ENCODE data around the gene TNNI3K. TPM values are rescaled to one million over a fixed set of nuclear protein-coding genes. Genes with fewer than 3 reads are reported as not detected.
"Not testable (repeated sequence)": the region's sequence is repeated elsewhere in the genome, so short reads cannot be mapped to it uniquely, and the experiment has no call there.

Gene TNNI3K
- total RNA-seq, 1 experiment from 2014 or later, result not detected

DNA sequence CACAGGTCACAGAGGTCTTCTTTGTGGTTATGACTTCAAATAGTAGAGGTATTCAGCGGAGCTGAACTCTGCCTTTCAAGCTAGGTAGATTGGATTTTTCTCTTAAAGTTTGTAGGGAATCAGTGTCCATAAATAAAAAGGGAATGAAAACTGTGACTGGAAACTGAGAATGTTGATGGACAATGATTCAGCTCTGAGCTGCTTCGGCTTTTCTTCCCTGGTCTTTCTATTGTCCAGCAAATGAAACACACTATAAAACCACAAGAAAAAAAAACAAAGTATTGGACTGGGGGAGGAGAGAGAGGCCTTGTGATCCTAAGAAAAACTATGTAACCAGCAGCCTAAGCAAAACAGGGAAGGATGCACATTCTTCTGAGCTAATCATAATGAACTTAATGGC lies 11.1 kb downstream of the TNNI3K start:
- ChIA-PET CTCF (no interaction called here), POLR2A (ENCODE audit: unreplicated experiment) (no interaction called here)
- BruUV-seq (replicated peaks), result no TSS peak
- H3F3A ChIP-seq (ENCODE audit: low read length, unreplicated experiment), result no peaks in the 10 kb centered on the region
- H3K4me1 ChIP-seq (ENCODE audit: insufficient read depth, low read length), result no peaks in the 10 kb centered on the region
- H3K27me3 ChIP-seq (ENCODE audit: low read length), result peaks cover 6% of the 10 kb centered on the region; the same call in 1 of the 2 replicates
- no peaks in the 10 kb centered on the region for H3K36me3 ChIP-seq (ENCODE audit: low read depth, low read length)
- H3K4me2 ChIP-seq (ENCODE audit: low read length), result no peak overlapping the region
- H3K9ac ChIP-seq (ENCODE audit: low read length), result no peak overlapping the region
- H4K20me1 ChIP-seq (ENCODE audit: low read length), result no peaks in the 10 kb centered on the region
- H3K4me3 ChIP-seq (ENCODE audit: low read length), result no peak overlapping the region
- H2AFZ ChIP-seq (ENCODE audit: low read length), result no peak overlapping the region
- DNase-seq, result no peak
- no peaks in the 10 kb centered on the region for H3K9me2 ChIP-seq (replicated peaks; ENCODE audit: low read length)
- no peak overlapping the region for H3K27ac ChIP-seq (ENCODE audit: low read length)
- H3K79me2 ChIP-seq (ENCODE audit: low read length), result no peaks in the 10 kb centered on the region
- ATAC-seq, result peak; percentile 33
- no peak for TF ChIP-seq EZH2phosphoT487 (IDR thresholded peaks at IDR 0.05; ENCODE audit: borderline replicate concordance, low read length)
- no peak for TF ChIP-seq EZH2 (IDR thresholded peaks at IDR 0.05; ENCODE audit: low read length, unreplicated experiment)
- H3K9me3 ChIP-seq (ENCODE audit: low read length), result no peaks in the 10 kb centered on the region
- intact Hi-C loops (cut with micrococcal nuclease), result no loop called here

DNA sequence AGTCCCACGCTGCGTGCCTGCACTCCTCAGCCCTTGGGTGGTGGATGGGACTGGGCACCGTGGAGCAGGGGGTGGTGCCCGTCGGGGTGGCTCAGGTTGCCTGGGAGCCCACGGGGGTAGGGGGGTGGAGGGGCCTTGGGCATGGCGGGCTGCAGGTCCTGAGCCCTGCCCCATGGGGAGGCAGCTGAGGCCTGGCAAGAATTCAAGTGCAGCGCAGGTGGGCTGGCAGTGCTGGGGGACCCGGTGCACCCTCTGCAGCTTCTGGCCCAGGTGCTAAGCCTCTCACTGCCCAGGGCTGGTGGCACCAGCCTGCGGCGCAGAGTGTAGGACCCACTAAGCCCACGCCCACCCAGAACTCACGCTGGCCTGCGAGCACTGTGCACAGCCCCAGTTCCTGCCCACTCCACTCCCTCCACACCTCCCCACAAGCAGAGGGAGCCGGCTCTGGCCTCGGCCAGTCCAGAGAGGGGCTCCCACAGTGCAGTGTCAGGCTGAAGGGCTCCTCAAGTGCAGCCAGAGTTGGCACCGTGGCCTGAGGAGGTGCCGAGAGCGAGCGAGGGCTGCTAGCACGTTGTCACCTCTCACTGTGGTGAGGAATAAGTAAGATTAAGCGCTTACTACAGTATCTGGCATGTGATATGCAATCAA lies 12.8 kb downstream of the TNNI3K start:
- no peaks in the 10 kb centered on the region for H3F3A ChIP-seq (ENCODE audit: low read length, unreplicated experiment)
- no peaks in the 10 kb centered on the region for H4K20me1 ChIP-seq (ENCODE audit: low read length)
- no peaks in the 10 kb centered on the region for H3K36me3 ChIP-seq (ENCODE audit: low read depth, low read length)
- TF ChIP-seq, protein P1, sequence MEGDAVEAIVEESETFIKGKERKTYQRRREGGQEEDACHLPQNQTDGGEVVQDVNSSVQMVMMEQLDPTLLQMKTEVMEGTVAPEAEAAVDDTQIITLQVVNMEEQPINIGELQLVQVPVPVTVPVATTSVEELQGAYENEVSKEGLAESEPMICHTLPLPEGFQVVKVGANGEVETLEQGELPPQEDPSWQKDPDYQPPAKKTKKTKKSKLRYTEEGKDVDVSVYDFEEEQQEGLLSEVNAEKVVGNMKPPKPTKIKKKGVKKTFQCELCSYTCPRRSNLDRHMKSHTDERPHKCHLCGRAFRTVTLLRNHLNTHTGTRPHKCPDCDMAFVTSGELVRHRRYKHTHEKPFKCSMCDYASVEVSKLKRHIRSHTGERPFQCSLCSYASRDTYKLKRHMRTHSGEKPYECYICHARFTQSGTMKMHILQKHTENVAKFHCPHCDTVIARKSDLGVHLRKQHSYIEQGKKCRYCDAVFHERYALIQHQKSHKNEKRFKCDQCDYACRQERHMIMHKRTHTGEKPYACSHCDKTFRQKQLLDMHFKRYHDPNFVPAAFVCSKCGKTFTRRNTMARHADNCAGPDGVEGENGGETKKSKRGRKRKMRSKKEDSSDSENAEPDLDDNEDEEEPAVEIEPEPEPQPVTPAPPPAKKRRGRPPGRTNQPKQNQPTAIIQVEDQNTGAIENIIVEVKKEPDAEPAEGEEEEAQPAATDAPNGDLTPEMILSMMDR (conservative IDR thresholded peaks at IDR 0.05; ENCODE audit: low read depth, low read length), result no peak
- TF ChIP-seq EZH2phosphoT487 (IDR thresholded peaks at IDR 0.05; ENCODE audit: borderline replicate concordance, low read length), result no peak
- no peak for TF ChIP-seq EZH2 (IDR thresholded peaks at IDR 0.05; ENCODE audit: low read length, unreplicated experiment)
- POLR2A ChIA-PET (ENCODE audit: unreplicated experiment), result no interaction called here
- no peak overlapping the region for H3K4me2 ChIP-seq (ENCODE audit: low read length)
- no peak overlapping the region for H3K9ac ChIP-seq (ENCODE audit: low read length)
- no peak overlapping the region for H2AFZ ChIP-seq (ENCODE audit: low read length)
- H3K79me2 ChIP-seq (ENCODE audit: low read length), result no peaks in the 10 kb centered on the region
- H3K4me1 ChIP-seq (ENCODE audit: insufficient read depth, low read length), result no peaks in the 10 kb centered on the region
- intact Hi-C loops (cut with micrococcal nuclease), result no loop called here
- ATAC-seq (no peak), DNase-seq (no peak)
- peaks cover 6% of the 10 kb centered on the region; the same call in 1 of the 2 replicates for H3K27me3 ChIP-seq (ENCODE audit: low read length)
- H3K9me2 ChIP-seq (replicated peaks; ENCODE audit: low read length), result no peaks in the 10 kb centered on the region
- H3K9me3 ChIP-seq (ENCODE audit: low read length), result no peaks in the 10 kb centered on the region
- CTCF ChIA-PET, result no interaction called here
- H3K4me3 ChIP-seq (ENCODE audit: low read length), result no peak overlapping the region
- no TSS peak for BruUV-seq (replicated peaks)
- no peak overlapping the region for H3K27ac ChIP-seq (ENCODE audit: low read length)

DNA sequence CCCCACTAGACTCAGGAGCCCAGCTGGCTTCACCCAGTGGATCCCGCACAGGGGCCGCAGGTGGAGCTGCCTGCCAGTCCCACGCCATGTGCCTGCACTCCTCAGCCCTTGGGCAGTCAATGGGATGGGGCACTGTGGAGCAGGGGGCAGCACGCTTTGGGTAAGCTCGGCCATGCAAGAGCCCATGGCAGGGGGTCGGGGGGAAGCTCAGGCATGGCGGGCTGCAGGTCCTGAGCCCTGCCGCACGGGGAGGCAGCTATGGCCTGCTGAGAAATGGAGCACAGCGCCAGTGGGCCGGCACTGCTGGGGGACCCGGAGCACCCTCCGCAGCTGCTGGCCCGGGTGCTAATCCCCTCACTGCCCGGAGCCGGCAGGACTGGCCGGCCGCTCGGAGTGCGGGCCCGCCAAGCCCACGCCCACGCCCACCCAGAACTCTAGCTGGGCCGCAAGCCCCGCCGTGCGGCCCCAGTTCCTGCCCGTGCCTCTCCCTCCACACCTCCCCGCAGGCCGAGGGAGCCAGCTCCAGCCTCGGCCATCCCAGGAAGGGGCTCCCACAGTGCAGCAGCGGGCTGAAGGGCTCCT lies 18.1 kb downstream of the TNNI3K start:
- H3K27ac ChIP-seq (ENCODE audit: low read length); intact Hi-C loops (cut with micrococcal nuclease); H3K4me2 ChIP-seq (ENCODE audit: low read length); H3K4me1 ChIP-seq (ENCODE audit: insufficient read depth, low read length); ATAC-seq; BruUV-seq (replicated peaks); H3K79me2 ChIP-seq (ENCODE audit: low read length); H3K27me3 ChIP-seq (ENCODE audit: low read length); H2AFZ ChIP-seq (ENCODE audit: low read length); POLR2A ChIA-PET (ENCODE audit: unreplicated experiment); H3K36me3 ChIP-seq (ENCODE audit: low read depth, low read length); H4K20me1 ChIP-seq (ENCODE audit: low read length); DNase-seq; CTCF ChIA-PET; H3K9me3 ChIP-seq (ENCODE audit: low read length); H3F3A ChIP-seq (ENCODE audit: low read length, unreplicated experiment); H3K9me2 ChIP-seq (replicated peaks; ENCODE audit: low read length); H3K9ac ChIP-seq (ENCODE audit: low read length); H3K4me3 ChIP-seq (ENCODE audit: low read length): not testable (repeated sequence)
